ENCODE data around the gene BHLHE41. TPM values are rescaled to one million over a fixed set of nuclear protein-coding genes. Genes with fewer than 3 reads are reported as not detected.

BHLHE41 gene
- total RNA-seq, 1 donor = 4.3 TPM

DNA sequence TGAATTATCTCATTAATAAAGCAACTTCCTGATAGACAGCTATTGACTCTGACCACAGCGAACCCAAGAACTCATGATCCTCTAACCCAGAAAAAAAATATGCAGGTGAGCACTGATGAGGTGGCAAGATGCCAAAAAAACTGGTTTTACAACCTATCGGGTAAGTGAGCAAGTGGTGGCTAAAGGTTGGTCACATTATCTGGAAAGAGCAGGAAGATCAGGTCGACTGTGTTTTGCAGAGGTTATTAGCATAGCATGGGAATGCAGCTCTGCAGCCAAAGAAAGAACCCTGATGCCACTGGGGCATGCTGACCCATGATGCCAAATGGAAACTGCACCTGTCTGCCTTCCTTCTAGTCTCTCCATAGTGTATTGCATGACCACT lies 23.5 kb downstream of the BHLHE41 start:
- TF ChIP-seq, protein P1, sequence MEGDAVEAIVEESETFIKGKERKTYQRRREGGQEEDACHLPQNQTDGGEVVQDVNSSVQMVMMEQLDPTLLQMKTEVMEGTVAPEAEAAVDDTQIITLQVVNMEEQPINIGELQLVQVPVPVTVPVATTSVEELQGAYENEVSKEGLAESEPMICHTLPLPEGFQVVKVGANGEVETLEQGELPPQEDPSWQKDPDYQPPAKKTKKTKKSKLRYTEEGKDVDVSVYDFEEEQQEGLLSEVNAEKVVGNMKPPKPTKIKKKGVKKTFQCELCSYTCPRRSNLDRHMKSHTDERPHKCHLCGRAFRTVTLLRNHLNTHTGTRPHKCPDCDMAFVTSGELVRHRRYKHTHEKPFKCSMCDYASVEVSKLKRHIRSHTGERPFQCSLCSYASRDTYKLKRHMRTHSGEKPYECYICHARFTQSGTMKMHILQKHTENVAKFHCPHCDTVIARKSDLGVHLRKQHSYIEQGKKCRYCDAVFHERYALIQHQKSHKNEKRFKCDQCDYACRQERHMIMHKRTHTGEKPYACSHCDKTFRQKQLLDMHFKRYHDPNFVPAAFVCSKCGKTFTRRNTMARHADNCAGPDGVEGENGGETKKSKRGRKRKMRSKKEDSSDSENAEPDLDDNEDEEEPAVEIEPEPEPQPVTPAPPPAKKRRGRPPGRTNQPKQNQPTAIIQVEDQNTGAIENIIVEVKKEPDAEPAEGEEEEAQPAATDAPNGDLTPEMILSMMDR (IDR thresholded peaks at IDR 0.05; ENCODE audit: extremely low read depth, low read depth, low read length) = no peak
- Histone ChIP-seq H3K79me2 (ENCODE audit: insufficient read depth, low read length) (no peaks in the 10 kb centered on the region), H4K20me1 (ENCODE audit: insufficient read depth, low read length) (no peaks in the 10 kb centered on the region), H3K9me3 (ENCODE audit: low read depth, low read length) (no peaks in the 10 kb centered on the region), H3K4me3 (ENCODE audit: insufficient read depth, low read length) (no peak overlapping the region), H2AFZ (ENCODE audit: low read length) (no peak overlapping the region), H3K27me3 (ENCODE audit: insufficient read depth, low read length) (no peaks in the 10 kb centered on the region), H3K36me3 (ENCODE audit: insufficient read depth, low read length) (no peaks in the 10 kb centered on the region), H3K4me2 (ENCODE audit: insufficient read depth, low read length) (no peak overlapping the region), H3K27ac (ENCODE audit: low read depth, low read length) (no peak overlapping the region), H3K4me1 (ENCODE audit: insufficient read depth, low read length) (peaks cover 5% of the 10 kb centered on the region)
- no peak for DNase-seq (ENCODE audit: insufficient read length, low spot score, missing footprints)

DNA sequence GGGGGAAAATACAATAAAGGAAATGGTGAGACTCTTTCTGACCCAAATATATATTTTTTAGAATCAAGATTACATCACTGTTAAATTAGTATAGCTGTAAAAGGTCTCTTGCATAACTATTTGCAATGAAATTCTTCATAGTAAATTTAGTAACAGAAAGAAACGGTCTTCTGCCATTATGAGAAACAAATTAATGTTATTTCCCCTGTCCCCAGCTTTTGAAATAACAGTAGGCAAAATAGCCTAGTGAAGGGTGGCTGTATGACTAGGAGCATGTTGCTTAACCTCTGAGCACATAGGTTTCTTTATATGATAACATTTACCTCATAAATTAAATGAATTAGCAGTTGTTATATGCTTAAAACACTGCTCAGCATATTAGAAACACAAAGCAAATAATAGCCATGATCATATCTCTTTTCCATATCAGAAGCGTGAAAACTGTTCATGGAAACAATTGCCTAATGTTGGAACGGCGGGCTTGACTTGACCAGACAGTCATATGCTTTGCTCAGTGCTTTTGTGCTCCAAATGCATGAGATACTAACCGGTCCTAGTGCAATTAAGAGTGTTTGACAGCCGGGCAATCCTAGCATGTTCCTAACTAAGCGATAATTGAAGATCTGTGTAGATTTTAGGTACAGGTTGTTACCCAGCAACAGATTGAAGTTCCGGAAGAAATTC lies 24.0 kb downstream of the BHLHE41 start:
- no peaks in the 10 kb centered on the region for H3K9me3 ChIP-seq (ENCODE audit: low read depth, low read length)
- H4K20me1 ChIP-seq (ENCODE audit: insufficient read depth, low read length) = no peaks in the 10 kb centered on the region
- no peak overlapping the region for H3K4me2 ChIP-seq (ENCODE audit: insufficient read depth, low read length)
- H3K4me1 ChIP-seq (ENCODE audit: insufficient read depth, low read length) = peaks cover 5% of the 10 kb centered on the region
- no peaks in the 10 kb centered on the region for H3K27me3 ChIP-seq (ENCODE audit: insufficient read depth, low read length)
- H3K36me3 ChIP-seq (ENCODE audit: insufficient read depth, low read length) = no peaks in the 10 kb centered on the region
- TF ChIP-seq, protein P1 (IDR thresholded peaks at IDR 0.05; ENCODE audit: extremely low read depth, low read depth, low read length) = no peak
- H2AFZ ChIP-seq (ENCODE audit: low read length) = no peak overlapping the region
- H3K27ac ChIP-seq (ENCODE audit: low read depth, low read length) = no peak overlapping the region
- H3K79me2 ChIP-seq (ENCODE audit: insufficient read depth, low read length) = no peaks in the 10 kb centered on the region
- no peak overlapping the region for H3K4me3 ChIP-seq (ENCODE audit: insufficient read depth, low read length)
- no peak for DNase-seq (ENCODE audit: insufficient read length, low spot score, missing footprints)

DNA sequence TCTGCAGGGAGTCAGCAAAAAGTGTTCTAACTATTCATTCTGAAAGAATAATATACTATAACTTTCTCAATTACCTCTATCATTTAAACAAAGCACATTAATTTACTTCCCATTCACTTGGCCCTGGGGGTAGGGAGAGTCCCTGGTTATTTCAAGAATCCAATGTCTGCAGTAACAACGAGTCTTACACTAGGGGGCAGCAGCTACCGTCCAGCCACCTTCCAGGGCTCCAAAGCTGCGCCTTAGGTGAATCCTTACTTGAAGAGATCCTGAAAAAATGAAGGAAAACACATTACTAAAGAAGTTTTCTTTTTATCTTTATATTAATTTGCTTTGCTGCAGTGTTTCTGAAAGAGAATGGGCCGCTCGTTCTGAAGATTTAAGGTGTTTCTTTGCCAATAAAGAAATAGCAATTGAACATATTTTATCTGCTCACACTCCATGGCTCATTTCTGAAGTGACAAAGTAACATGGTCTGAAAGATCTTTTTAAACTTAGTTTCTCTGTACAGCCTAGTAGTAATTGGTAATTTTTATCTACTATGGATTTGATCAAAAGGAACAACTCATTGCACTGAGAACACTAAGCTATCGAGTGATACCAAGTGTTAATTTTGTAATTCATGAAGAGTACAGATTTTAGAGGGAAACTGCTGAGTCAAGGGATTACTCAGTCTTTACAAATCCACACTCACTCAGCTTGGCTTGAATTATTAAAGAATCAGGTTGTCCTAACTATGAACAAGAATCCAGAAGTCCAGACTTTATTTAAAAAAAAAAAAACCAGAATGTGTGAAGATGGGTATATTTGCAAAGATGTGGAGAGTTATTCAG lies 27.6 kb downstream of the BHLHE41 start:
- H3K4me3 ChIP-seq (ENCODE audit: insufficient read depth, low read length) = peak overlapping the region; percentile 32
- no peaks in the 10 kb centered on the region for H3K9me3 ChIP-seq (ENCODE audit: low read depth, low read length)
- DNase-seq (ENCODE audit: insufficient read length, low spot score, missing footprints) = no peak
- TF ChIP-seq, protein P1 (IDR thresholded peaks at IDR 0.05; ENCODE audit: extremely low read depth, low read depth, low read length) = peak; percentile 99
- peak overlapping the region; percentile 75 for H3K4me2 ChIP-seq (ENCODE audit: insufficient read depth, low read length)
- H3K4me1 ChIP-seq (ENCODE audit: insufficient read depth, low read length) = peaks cover 5% of the 10 kb centered on the region
- no peaks in the 10 kb centered on the region for H4K20me1 ChIP-seq (ENCODE audit: insufficient read depth, low read length)
- peak overlapping the region; percentile 19 for H3K27ac ChIP-seq (ENCODE audit: low read depth, low read length)
- H3K79me2 ChIP-seq (ENCODE audit: insufficient read depth, low read length) = no peaks in the 10 kb centered on the region
- peak overlapping the region; percentile 61 for H2AFZ ChIP-seq (ENCODE audit: low read length)
- no peaks in the 10 kb centered on the region for H3K36me3 ChIP-seq (ENCODE audit: insufficient read depth, low read length)
- H3K27me3 ChIP-seq (ENCODE audit: insufficient read depth, low read length) = no peaks in the 10 kb centered on the region

DNA sequence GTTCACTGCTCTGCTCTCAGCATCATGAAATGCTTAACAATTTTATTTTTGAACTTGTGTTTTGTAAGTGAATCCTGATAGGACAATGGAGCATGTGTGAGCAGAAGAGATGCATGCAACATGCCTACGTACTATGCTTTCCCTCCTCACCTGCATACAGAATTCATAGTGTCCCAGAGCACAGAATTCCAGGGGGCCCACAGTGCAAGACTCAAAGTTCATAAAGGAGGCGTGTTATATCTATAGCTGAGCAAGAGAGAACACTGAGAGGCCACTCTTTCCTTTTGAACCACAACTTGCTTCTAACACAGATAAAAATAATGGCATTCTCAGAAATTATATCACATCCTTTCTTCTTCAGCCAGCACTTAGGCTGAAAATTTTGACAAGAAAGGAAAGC lies 28.8 kb downstream of the BHLHE41 start:
- TF ChIP-seq, protein P1 (IDR thresholded peaks at IDR 0.05; ENCODE audit: extremely low read depth, low read depth, low read length) = no peak
- Histone ChIP-seq H3K4me1 (ENCODE audit: insufficient read depth, low read length) (peaks cover 8% of the 10 kb centered on the region), H3K36me3 (ENCODE audit: insufficient read depth, low read length) (no peaks in the 10 kb centered on the region), H3K27me3 (ENCODE audit: insufficient read depth, low read length) (no peaks in the 10 kb centered on the region), H3K79me2 (ENCODE audit: insufficient read depth, low read length) (no peaks in the 10 kb centered on the region), H4K20me1 (ENCODE audit: insufficient read depth, low read length) (no peaks in the 10 kb centered on the region), H2AFZ (ENCODE audit: low read length) (no peak overlapping the region), H3K4me2 (ENCODE audit: insufficient read depth, low read length) (no peak overlapping the region), H3K27ac (ENCODE audit: low read depth, low read length) (no peak overlapping the region), H3K4me3 (ENCODE audit: insufficient read depth, low read length) (no peak overlapping the region), H3K9me3 (ENCODE audit: low read depth, low read length) (no peaks in the 10 kb centered on the region)
- DNase-seq (ENCODE audit: insufficient read length, low spot score, missing footprints) = no peak

Data from osteoblast (primary cell).